GM13976 (cell line): ENCODE data around the gene JOSD2.

ENCODE experiments used
- DNase-seq: peaks from one replicate; pipeline ENCODE4 v3.0.0; 2012; ENCODE audit warnings: low spot score
- in situ Hi-C: fragments of 300-500 bp; cut with MboI; formaldehyde crosslinking; loops from one replicate; pipeline ENCODE4 v1.12.0; 2022; ENCODE audit warnings: low sequenced_read_pairs, mixed read lengths, inconsistent platforms; ENCODE audit not compliant: unreplicated experiment
- TF ChIP-seq, protein P1 (sequence below): IDR thresholded peaks from 2 replicates; pipeline ENCODE4 v1.5.1; 2012; ENCODE audit warnings: borderline replicate concordance, mild to moderate bottlenecking; ENCODE audit not compliant: insufficient read depth; ENCODE audit errors: extremely low read depth, missing control alignments, control extremely low read depth

Gene JOSD2

DNA sequence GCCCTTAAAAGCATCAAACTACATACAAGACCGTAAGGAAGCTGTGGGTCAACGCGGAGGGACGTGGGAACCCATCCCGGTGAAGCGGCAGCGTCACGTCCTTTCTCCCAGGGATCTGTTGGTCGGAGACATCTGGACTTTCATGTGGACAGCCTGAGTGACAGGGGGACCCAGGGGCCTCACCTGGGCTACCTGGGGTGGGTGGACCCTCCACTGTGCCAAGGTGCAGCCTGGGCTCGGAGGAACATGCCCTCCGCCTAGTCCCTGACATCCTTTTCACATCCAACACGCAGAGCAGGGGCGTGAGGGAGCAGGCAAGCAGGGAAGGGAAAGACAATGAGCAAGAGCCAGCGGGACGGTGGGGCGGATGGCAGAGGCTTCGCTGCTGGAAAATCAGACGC lies 20.6 kb downstream of the JOSD2 start:
- DNase-seq: no peak
- TF ChIP-seq, protein P1, sequence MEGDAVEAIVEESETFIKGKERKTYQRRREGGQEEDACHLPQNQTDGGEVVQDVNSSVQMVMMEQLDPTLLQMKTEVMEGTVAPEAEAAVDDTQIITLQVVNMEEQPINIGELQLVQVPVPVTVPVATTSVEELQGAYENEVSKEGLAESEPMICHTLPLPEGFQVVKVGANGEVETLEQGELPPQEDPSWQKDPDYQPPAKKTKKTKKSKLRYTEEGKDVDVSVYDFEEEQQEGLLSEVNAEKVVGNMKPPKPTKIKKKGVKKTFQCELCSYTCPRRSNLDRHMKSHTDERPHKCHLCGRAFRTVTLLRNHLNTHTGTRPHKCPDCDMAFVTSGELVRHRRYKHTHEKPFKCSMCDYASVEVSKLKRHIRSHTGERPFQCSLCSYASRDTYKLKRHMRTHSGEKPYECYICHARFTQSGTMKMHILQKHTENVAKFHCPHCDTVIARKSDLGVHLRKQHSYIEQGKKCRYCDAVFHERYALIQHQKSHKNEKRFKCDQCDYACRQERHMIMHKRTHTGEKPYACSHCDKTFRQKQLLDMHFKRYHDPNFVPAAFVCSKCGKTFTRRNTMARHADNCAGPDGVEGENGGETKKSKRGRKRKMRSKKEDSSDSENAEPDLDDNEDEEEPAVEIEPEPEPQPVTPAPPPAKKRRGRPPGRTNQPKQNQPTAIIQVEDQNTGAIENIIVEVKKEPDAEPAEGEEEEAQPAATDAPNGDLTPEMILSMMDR: no peak
- in situ Hi-C loops: no loop called here

DNA sequence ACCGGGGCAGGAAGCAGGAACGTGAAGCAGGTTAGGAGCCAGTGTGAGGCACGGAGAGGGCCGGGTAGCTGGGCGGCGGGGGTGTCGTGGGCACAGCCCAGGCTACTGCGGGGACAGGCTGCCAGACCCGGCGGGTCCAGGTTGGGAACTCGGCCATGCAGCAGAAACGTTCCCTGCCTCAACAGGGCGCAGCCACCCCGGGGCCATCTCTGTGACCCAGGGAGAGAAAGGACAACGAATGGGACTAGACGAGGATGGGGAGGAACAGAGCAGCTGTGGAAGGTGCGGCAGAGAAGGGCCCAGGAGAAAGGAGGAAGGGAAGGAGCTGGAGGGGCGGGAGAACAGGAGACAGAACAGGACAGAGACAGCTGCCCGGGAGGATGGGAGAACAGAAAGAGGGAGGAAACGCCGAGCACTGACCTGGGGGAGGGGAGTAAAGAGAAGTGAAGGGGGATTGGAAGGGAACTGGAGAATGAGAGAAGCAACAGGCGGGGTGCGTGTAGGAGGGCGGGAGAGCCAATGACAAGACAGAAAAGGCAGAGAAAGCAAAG lies 21.5 kb downstream of the JOSD2 start:
- no peak for DNase-seq
- TF ChIP-seq, protein P1: no peak
- in situ Hi-C loops: no loop called here

DNA sequence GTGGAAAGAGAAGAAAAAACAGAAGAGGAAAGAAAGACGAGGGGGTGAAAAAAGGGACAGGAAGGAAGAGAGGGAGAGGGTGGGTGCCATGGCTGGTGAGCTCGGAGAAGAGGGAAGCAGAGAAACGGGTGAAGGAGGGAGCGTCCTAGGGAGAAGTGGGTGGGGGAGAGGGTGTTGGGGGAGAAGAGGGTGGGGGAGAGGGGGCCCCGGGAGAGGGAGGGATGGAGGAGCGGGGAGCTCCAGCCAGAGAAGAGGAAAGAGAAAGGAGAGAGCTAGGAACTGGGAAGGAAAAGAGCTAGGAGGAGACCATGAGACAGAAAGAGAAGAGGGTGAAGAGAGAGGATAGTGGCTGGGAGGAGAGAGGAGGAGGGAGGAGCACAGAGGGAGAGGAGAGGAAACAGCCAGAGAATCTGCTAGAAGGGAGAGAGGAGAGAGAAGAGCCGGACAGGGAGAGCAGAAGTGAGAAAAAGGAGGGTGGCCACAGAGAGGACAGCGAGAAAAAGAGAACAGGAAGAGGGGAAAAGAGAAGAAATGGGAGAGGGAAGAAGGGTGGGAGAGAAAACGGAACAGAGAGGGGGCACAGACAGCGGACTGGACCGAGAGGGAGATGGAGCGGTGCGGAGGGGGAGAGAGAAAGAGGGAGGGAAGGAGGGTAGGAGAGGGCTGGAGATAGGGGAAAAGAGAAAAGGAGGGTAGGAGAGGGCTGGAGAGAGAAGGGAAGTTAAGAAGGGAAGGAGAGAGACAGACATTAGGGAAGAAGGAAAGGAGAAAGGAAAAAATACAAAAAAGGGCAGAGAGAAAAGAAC lies 22.4 kb downstream of the JOSD2 start:
- DNase-seq: no peak

DNA sequence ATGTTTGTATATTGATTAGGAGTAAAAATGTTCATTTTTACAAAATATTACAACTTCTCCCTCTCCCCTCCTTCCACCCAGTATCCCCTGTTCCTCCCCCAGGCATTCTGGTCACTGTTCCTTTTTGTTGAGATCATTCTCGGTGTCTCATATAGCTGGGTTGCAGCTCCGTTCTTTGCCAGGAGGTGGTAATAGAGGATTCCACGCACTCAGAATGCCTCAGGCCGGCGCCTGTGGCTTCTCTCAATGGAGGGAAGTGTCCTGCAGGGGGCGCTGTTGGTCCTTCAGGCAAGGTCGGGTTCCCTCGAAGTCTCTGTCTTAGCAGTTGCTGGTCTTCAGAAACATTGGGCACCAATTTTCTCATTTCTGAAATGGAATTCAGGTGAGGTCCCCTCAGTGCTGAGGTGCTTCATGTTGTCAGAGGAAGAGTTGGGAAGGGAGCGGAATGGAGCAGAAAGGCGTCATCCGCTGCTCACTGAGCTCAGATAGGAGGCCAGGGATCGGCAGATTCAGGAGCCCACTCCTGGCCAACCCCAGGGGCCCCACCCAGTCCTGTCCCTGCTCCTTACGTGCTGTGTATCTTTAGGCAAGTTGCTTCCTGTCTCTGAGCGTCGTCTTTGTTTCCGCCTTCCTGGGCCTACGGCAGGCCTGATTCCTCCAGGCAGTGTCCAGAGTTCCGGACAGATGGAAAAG lies 24.0 kb downstream of the JOSD2 start:
- DNase-seq: no peak
- in situ Hi-C loops: no loop called here
- TF ChIP-seq, protein P1: no peak

More for the DNA sequence above, 22.4 kb downstream of the JOSD2 start:
- TF ChIP-seq, protein P1: no peak
- in situ Hi-C loops: no loop called here

DNA sequence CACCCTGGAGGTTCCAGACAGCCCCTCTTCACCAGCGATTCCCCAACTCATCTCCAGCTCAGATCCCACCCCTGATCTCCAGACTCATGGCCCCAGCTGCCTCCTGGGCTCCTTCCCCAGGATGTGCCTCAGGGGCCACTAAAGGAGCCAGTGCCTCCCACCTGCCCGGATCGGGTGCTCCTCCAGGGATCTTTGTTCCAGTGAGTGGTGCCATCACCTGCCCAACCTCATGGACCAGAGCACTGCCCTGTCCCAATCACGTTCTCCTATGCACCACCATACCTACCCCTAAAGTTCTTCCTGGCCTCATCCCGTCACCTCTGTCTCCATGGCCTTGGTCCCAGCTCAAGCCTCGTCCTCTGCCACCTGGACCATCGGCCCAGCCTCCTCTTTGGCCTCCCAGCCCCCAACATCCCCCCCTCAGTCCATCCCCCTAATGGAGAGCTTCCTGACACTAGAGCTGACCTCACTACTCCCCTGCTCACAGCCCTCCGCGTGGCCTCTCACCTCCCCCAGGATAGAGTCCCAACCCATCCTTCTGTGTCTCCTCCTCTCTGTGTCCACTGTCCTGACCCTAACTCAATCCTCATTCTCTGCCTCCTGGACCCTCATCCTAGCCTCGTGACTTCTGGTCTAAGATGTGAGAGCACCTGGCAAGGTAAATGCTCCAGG lies 25.6 kb downstream of the JOSD2 start:
- in situ Hi-C loops: no loop called here
- no peak for DNase-seq
- TF ChIP-seq, protein P1: no peak

DNA sequence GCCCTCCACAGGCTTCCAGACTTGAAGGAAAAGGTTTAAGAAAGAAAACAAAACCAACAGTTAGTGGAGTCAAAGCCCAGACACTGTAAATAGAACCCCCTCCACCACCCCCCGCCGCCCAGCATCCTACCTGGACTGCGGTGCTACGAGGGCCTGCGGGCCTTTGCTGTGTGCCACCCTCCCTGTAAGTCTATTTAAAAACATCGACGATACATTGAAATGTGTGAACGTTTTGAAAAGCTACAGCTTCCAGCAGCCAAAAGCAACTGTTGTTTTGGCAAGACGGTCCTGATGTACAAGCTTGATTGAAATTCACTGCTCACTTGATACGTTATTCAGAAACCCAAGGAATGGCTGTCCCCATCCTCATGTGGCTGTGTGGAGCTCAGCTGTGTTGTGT lies 28.1 kb downstream of the JOSD2 start:
- in situ Hi-C loops: no loop called here
- no peak for DNase-seq
- TF ChIP-seq, protein P1: no peak
